IMR-90 (cell line): ENCODE results near the gene SDHB. TPM values are rescaled to one million over a fixed set of nuclear protein-coding genes. Genes with fewer than 3 reads are reported as not detected.

ENCODE experiments used
- ATAC-seq: fragments of 200-7000 bp; cut with Tn5 transposase; 2 replicates; pipeline ENCODE4 v1.9.1; 2020; ENCODE audit warnings: low read depth, mild to moderate bottlenecking, moderate library complexity
- BruUV-seq: library from RNA; stranded (reverse); fragments of 400-500 nt; replicated peaks from 2 replicates; lab custom pipeline; 2021; lab: Mats Ljungman, UMichigan
- CTCF ChIA-PET: fragments of 300-600 bp; formaldehyde crosslinking; extraction: SDS; loops from one replicate; lab custom pipeline; 2021; ENCODE audit warnings: antibody characterized with exemption; lab: Yijun Ruan, JAX
- POLR2A ChIA-PET: fragments of 300-600 bp; sonication (Branson Sonifier 250); formaldehyde crosslinking; loops from one replicate; lab custom pipeline; 2022; ENCODE audit warnings: antibody characterized with exemption; ENCODE audit not compliant: unreplicated experiment; lab: Charles Lee
- DNase-seq: peaks from one replicate; pipeline ENCODE4 v3.0.0; 2013
- H2AFZ ChIP-seq: replicated peaks from 2 replicates; pipeline ENCODE3; 2013; ENCODE audit warnings: low read length, mild to moderate bottlenecking; ENCODE audit not compliant: poor library complexity
- H2AK5ac ChIP-seq: 2 replicates; pipeline ENCODE4 v1.6.1; 2013; ENCODE audit warnings: low read depth, low read length, inconsistent platforms
- H2AK9ac ChIP-seq: replicated peaks from 2 replicates; pipeline ENCODE3; 2013; ENCODE audit warnings: mild to moderate bottlenecking, low read depth, low read length, moderate library complexity; ENCODE audit not compliant: poor library complexity
- H2BK120ac ChIP-seq: 2 replicates; pipeline ENCODE4 v1.6.1; 2013; ENCODE audit warnings: low read depth, low read length, inconsistent platforms
- H2BK15ac ChIP-seq: 3 replicates; pipeline ENCODE4 v1.6.1; 2013; ENCODE audit warnings: low read depth, low read length, inconsistent platforms
- H2BK20ac ChIP-seq: 2 replicates; pipeline ENCODE4 v1.6.1; 2013; ENCODE audit warnings: low read depth, mild to moderate bottlenecking, inconsistent platforms, low read length, moderate library complexity
- H2BK5ac ChIP-seq: 2 replicates; pipeline ENCODE4 v1.6.1; 2013; ENCODE audit warnings: mild to moderate bottlenecking, low read depth, low read length, inconsistent platforms; ENCODE audit not compliant: poor library complexity, severe bottlenecking
- H3K14ac ChIP-seq: replicated peaks from 2 replicates; pipeline ENCODE4 v1.6.1; 2013; ENCODE audit warnings: low read depth, low read length, inconsistent platforms
- H3K18ac ChIP-seq: 2 replicates; pipeline ENCODE4 v1.6.1; 2013; ENCODE audit warnings: low read depth, low read length, control low read depth
- H3K23ac ChIP-seq: 2 replicates; pipeline ENCODE4 v1.6.1; 2013; ENCODE audit warnings: low read depth, low read length, inconsistent platforms
- H3K27ac ChIP-seq: 2 replicates; pipeline ENCODE4 v1.5.1; 2013; ENCODE audit warnings: mild to moderate bottlenecking, control low read depth, low read length; ENCODE audit not compliant: insufficient read depth
- H3K27me3 ChIP-seq: 2 replicates; pipeline ENCODE4 v1.6.1; 2013; ENCODE audit warnings: low read length; ENCODE audit not compliant: control insufficient read depth, insufficient read depth
- H3K36me3 ChIP-seq: 2 replicates; pipeline ENCODE4 v1.6.1; 2013; ENCODE audit warnings: low read length, mixed read lengths; ENCODE audit not compliant: control insufficient read depth, insufficient read depth
- H3K4ac ChIP-seq: 2 replicates; pipeline ENCODE4 v1.6.1; 2013; ENCODE audit warnings: low read depth, low read length, inconsistent platforms
- H3K4me1 ChIP-seq: 2 replicates; pipeline ENCODE4 v1.6.1; 2013; ENCODE audit warnings: low read length, mixed read lengths; ENCODE audit not compliant: control insufficient read depth, insufficient read depth
- H3K4me2 ChIP-seq: 2 replicates; pipeline ENCODE4 v1.6.1; 2013; ENCODE audit warnings: low read depth, mild to moderate bottlenecking, control low read depth, low read length, moderate library complexity
- H3K4me3 ChIP-seq: 2 replicates; pipeline ENCODE4 v1.5.1; 2013; ENCODE audit warnings: low read depth, mild to moderate bottlenecking, control low read depth, low read length, moderate library complexity; ENCODE audit not compliant: insufficient read depth
- H3K56ac ChIP-seq: 2 replicates; pipeline ENCODE4 v1.6.1; 2013; ENCODE audit warnings: low read length, inconsistent platforms; ENCODE audit not compliant: insufficient read depth; ENCODE audit errors: extremely low read depth
- H3K79me1 ChIP-seq, 2 experiments: 2 replicates each; pipeline ENCODE4 v1.6.1; 2013; ENCODE audit warnings: low read length in 2 of 2, inconsistent platforms in 1 of 2, low read depth in 1 of 2
- H3K9ac ChIP-seq: 2 replicates; pipeline ENCODE4 v1.6.1; 2013; ENCODE audit warnings: low read depth, low read length, control low read depth
- H3K9me1 ChIP-seq: 2 replicates; pipeline ENCODE4 v1.6.1; 2013; ENCODE audit warnings: low read length, inconsistent platforms; ENCODE audit not compliant: insufficient read depth
- H3K9me3 ChIP-seq: 2 replicates; pipeline ENCODE4 v1.6.1; 2013; ENCODE audit warnings: low read length; ENCODE audit not compliant: control insufficient read depth, insufficient read depth
- H4K20me1 ChIP-seq: 2 replicates; pipeline ENCODE4 v1.6.1; 2013; ENCODE audit warnings: low read length, inconsistent platforms; ENCODE audit not compliant: insufficient read depth
- H4K5ac ChIP-seq: 2 replicates; pipeline ENCODE4 v1.6.1; 2013; ENCODE audit warnings: mild to moderate bottlenecking, low read depth, low read length, control low read depth
- H4K8ac ChIP-seq, 2 experiments: 2 replicates each; pipeline ENCODE4 v1.6.1; 2013; ENCODE audit warnings: low read depth in 2 of 2, low read length in 2 of 2, control low read depth in 1 of 2, inconsistent platforms in 1 of 2
- H4K91ac ChIP-seq: 2 replicates; pipeline ENCODE4 v1.6.1; 2013; ENCODE audit warnings: low read depth, low read length, inconsistent platforms; ENCODE audit not compliant: insufficient read depth
- POLR2A ChIP-seq: IDR thresholded peaks from 2 replicates; pipeline ENCODE4 v1.6.1; 2012; ENCODE audit warnings: mild to moderate bottlenecking, low read depth, low read length
- WGBS, 2 experiments: methylation state at CpG; one replicate each; pipeline versions ENCODE4 v1.1.5 to v1.1.7; 2013; ENCODE audit warnings: missing lambda C conversion rate in 2 of 2; ENCODE audit not compliant: insufficient read length in 1 of 2; ENCODE audit errors: extremely low coverage in 2 of 2; 5-methylcytosine and 5-hydroxymethylcytosine counted together
- dilution Hi-C: fragments of 300-500 bp; cut with HindIII; formaldehyde crosslinking; loops from one replicate; pipeline ENCODE4 v1.14.3; 2018; ENCODE audit warnings: low sequenced_read_pairs; ENCODE audit not compliant: unreplicated experiment
- in situ Hi-C: fragments of 300-500 bp; cut with MboI; formaldehyde crosslinking; loops from 3 replicates; pipeline ENCODE4 v1.14.3; 2019; ENCODE audit warnings: low sequenced_read_pairs, inconsistent platforms, mixed read lengths
- intact Hi-C: fragments of 100-400 bp; cut with micrococcal nuclease; formaldehyde crosslinking; loops from 2 replicates; pipeline ENCODE4 v1.10.0; 2022
- polyA plus RNA-seq, 3 experiments: library from polyadenylated mRNA; depleted of rRNA; stranded (reverse); fragments of >200 nt; gene quantifications; 2 replicates each; pipeline ENCODE4 v1.2.3, GENCODE V29; 2012; ENCODE audit warnings: low replicate concordance in 1 of 3
- total RNA-seq: library from RNA; depleted of rRNA; stranded (reverse); fragments of >200 nt; gene quantifications from 2 replicates; pipeline ENCODE4 v1.2.3, GENCODE V29; 2012

SDHB gene
- total and polyA plus RNA-seq, 2 of the 4 experiments (the other 2 are of a cell fraction) = 122 to 206 TPM

DNA sequence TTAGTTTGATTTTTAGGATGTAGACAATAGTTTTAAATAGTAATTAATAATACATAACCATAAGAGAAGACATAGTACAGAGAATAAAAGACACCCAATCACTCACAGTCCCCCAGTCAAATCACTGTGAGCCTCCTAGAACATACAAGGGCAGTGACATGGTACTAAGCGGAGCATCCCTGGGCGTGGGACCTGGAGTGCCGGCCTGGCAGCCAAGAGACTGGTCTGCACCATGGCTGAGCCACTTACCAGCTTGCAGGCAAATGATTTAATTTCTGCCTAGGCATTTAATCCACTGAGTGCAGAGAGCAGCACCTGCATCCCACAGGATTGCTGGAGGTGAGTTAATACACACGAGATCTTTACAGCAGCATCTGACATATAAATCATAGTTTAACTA is 20.4 kb downstream of the SDHB start:
- WGBS, 2 experiments = 95% methylated on average over 3 of the region's 4 CpGs; no CpG with 5 or more reads in 1 of the 2 experiments
- Histone ChIP-seq H2BK20ac (no peak overlapping the region), H2BK120ac (no peak overlapping the region), H3K27ac (no peak overlapping the region), H3K9me1 (no peaks in the 10 kb centered on the region), H4K20me1 (no peaks in the 10 kb centered on the region; the same call in 1 of the 2 replicates), H3K27me3 (no peaks in the 10 kb centered on the region), H4K8ac (no peak overlapping the region), H3K9ac (no peak overlapping the region), H3K18ac (no peak overlapping the region), H2AK9ac (peak overlapping the region; percentile 31), H3K36me3 (peaks cover 28% of the 10 kb centered on the region), H3K4me1 (no peaks in the 10 kb centered on the region), H3K4me3 (no peak overlapping the region), H3K23ac (no peak overlapping the region), H3K56ac (no peak overlapping the region), H3K14ac (no peak overlapping the region), H2BK5ac (no peak overlapping the region), H4K5ac (no peak overlapping the region), H3K79me1 (peaks cover 9 to 28% of the 10 kb centered on the region in 2 experiments; a peak in 3 of 4 replicates), H2BK15ac (no peak overlapping the region), H2AK5ac (no peak overlapping the region), H3K4me2 (no peak overlapping the region), H2AFZ (no peak overlapping the region), H4K91ac (no peak overlapping the region), H3K4ac (no peak overlapping the region), H3K9me3 (no peaks in the 10 kb centered on the region)
- POLR2A ChIA-PET = no interaction called here
- dilution Hi-C loops (no loop called here), intact Hi-C loops (no loop called here), in situ Hi-C loops (loop anchor here (25.0 kb wide), 1 partner anchor 421 kb away; the partner anchor contains the start of gene NBPF1)
- CTCF ChIA-PET = interaction anchor here (1.3 kb wide), 1 partner anchor 12 kb away, joined by 3 read pairs; no protein-coding TSS in a partner anchor
- no peak for TF ChIP-seq POLR2A
- no peak for DNase-seq
- BruUV-seq = no TSS peak
- no peak for ATAC-seq
